ENCODE measurements around the gene WTAP.
"Not testable (repeated sequence)": the region's sequence is repeated elsewhere in the genome, so short reads cannot be mapped to it uniquely, and the experiment has no call there.

Gene WTAP

DNA sequence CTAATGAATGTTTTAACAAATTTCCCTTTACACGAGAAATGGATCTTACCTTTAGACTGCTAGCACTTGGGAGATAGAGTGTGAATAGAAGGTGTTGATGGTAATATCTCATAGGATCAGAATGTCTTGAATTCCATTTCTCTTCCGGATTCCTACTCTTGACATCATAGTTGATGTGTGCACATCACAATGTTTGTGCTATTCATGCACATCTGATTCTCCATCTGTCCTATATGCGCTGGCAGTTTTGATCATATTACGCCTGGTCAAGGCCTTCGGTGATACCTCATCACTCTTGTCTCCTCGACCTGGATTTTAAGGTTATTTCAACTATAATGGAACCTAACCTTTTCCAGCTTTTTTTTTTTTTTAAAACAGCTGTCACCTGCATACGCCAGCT, 17.8 kb downstream of the WTAP start:
- no peak for DNase-seq
- Mint-ChIP-seq H3K4me3 (no peak overlapping the region), H3K36me3 (ENCODE audit: low read depth) (peaks cover 82% of the 10 kb centered on the region), H3K4me1 (no peaks in the 10 kb centered on the region), H3K27me3 (ENCODE audit: low read depth, poor library complexity) (no peaks in the 10 kb centered on the region), H3K27ac (no peak overlapping the region), H3K9me3 (no peaks in the 10 kb centered on the region)
- TF ChIP-seq, protein P1, sequence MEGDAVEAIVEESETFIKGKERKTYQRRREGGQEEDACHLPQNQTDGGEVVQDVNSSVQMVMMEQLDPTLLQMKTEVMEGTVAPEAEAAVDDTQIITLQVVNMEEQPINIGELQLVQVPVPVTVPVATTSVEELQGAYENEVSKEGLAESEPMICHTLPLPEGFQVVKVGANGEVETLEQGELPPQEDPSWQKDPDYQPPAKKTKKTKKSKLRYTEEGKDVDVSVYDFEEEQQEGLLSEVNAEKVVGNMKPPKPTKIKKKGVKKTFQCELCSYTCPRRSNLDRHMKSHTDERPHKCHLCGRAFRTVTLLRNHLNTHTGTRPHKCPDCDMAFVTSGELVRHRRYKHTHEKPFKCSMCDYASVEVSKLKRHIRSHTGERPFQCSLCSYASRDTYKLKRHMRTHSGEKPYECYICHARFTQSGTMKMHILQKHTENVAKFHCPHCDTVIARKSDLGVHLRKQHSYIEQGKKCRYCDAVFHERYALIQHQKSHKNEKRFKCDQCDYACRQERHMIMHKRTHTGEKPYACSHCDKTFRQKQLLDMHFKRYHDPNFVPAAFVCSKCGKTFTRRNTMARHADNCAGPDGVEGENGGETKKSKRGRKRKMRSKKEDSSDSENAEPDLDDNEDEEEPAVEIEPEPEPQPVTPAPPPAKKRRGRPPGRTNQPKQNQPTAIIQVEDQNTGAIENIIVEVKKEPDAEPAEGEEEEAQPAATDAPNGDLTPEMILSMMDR (IDR thresholded peaks at IDR 0.05) = no peak

DNA sequence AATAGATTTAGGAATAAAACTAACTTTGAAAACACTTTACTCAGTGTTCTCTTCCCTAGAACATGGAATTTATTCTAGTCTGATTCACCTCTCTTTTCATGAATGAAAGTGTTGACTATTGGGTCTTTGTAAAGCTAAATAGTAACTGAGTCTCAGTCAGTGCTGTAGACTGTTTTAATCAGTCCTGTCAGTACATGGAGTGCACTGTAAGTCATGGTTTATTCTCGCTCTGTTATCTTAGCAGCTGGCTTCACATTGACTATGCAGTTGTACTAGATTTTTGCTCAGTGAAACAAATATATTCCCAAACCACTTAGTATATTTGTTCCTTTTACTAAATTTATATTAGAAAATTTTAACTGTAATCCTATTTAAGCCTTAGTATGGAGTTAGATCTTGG, 19.5 kb downstream of the WTAP start:
- TF ChIP-seq, protein P1 (IDR thresholded peaks at IDR 0.05) = no peak
- Mint-ChIP-seq H3K36me3 (ENCODE audit: low read depth) (peaks cover 74% of the 10 kb centered on the region), H3K27ac (no peak overlapping the region), H3K4me3 (no peak overlapping the region), H3K27me3 (ENCODE audit: low read depth, poor library complexity) (no peaks in the 10 kb centered on the region), H3K4me1 (no peaks in the 10 kb centered on the region), H3K9me3 (no peaks in the 10 kb centered on the region)
- DNase-seq = no peak

DNA sequence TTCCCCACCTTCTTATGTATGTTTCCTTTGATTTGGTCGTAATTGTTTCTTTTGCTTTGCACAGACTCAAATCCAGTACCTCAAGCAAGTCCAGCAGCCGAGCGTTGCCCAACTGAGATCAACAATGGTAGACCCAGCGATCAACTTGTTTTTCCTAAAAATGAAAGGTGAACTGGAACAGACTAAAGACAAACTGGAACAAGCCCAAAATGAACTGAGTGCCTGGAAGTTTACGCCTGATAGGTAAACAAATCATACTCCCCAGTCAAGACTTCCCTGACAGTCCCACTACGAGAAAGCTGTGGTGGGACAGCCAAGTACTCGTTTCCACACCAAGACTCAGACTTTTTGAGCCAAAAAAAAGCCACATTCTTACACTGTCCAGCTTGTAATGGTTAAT, 20.8 kb downstream of the WTAP start:
- DNase-seq; H3K4me1 Mint-ChIP-seq; H3K4me3 Mint-ChIP-seq; H3K9me3 Mint-ChIP-seq; H3K27me3 Mint-ChIP-seq (ENCODE audit: low read depth, poor library complexity): not testable (repeated sequence)
- Mint-ChIP-seq H3K36me3 (ENCODE audit: low read depth) (peaks cover 74% of the 10 kb centered on the region), H3K27ac (peak overlapping the region; percentile 45)

DNA sequence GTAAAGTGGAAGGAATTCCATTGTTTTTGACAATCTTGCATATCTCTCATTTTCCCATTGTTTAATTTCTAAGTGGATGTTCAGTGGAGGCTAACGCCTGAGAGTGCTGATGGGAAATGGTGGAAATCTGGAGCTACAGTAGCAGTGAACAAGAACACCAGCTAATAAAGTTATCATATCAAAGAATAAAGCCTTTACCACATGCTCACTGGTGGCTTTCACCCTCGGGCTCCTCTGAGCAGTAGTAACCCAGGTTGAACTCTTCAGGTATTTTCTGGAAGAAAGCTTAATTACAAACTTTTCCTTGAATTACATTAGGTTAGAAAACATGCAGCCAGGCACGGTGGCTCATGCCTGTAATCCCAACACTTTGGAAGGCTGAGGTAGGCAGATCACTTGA, 24.1 kb downstream of the WTAP start:
- Mint-ChIP-seq H3K4me3 (no peak overlapping the region), H3K36me3 (ENCODE audit: low read depth) (peaks cover 72% of the 10 kb centered on the region), H3K9me3 (no peaks in the 10 kb centered on the region), H3K27me3 (ENCODE audit: low read depth, poor library complexity) (no peaks in the 10 kb centered on the region), H3K27ac (no peak overlapping the region), H3K4me1 (peaks cover 5% of the 10 kb centered on the region)
- no peak for DNase-seq
- TF ChIP-seq, protein P1 (IDR thresholded peaks at IDR 0.05) = no peak

DNA sequence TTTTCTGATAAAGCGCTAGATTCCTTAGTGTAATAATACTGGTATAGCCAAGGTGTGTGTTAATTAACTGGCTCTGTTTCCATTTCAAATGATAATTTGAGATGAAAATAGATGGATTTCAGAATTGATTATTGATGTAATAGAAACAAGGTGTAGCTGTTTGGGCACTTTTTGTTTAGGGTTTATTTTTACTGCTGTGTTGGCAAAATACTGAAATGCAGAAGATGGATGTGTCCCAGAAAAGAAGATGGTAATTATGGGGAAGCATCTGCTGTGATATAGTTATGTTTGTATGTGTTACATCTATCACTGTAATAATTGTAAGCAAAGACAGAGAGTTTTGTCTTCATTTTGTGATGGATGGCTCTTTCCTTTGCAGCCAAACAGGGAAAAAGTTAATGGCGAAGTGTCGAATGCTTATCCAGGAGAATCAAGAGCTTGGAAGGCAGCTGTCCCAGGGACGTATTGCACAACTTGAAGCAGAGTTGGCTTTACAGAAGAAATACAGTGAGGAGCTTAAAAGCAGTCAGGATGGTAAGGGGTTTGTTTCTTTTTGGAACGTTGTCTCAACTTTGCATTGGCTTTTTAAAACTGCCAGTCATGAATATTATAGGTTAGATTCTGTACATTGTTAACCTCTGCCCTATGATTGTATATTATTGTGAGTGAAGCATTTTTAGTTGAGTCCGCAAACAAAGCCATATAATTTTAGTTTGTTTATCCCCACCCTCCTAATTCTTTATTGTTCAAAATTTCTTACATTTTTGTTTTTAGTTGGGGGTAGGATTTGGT, 26.0 kb downstream of the WTAP start:
- H3K27me3 Mint-ChIP-seq (ENCODE audit: low read depth, poor library complexity) = peaks cover 3% of the 10 kb centered on the region

DNA sequence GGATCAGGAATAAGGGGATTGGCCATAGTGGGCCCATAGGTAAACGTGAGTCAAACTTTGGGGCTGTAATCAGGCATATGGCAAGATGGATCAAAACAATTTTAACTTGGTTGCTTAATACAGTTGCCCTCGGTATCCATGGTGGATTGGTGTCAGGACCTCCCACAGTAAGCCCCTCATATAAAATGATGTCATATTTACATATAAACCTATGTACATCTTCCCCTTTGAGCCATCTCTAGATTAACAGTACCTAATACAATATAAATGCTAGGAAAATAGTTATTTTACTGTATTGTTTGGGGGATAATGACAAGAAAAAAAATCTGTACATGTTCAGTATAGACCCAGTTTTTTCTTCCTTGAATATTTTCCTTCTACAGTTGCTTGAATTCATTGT, 27.1 kb downstream of the WTAP start:
- Mint-ChIP-seq H3K4me3 (no peak overlapping the region), H3K36me3 (ENCODE audit: low read depth) (peaks cover 72% of the 10 kb centered on the region), H3K4me1 (peaks cover 5% of the 10 kb centered on the region), H3K9me3 (no peaks in the 10 kb centered on the region), H3K27me3 (ENCODE audit: low read depth, poor library complexity) (peaks cover 4% of the 10 kb centered on the region), H3K27ac (no peak overlapping the region)
- TF ChIP-seq, protein P1 (IDR thresholded peaks at IDR 0.05) = no peak
- DNase-seq = no peak

More for the DNA sequence above, 26.0 kb downstream of the WTAP start:
- TF ChIP-seq, protein P1 (IDR thresholded peaks at IDR 0.05) = no peak
- peak overlapping the region; percentile 69 for H3K27ac Mint-ChIP-seq
- H3K4me1 Mint-ChIP-seq = peaks cover 5% of the 10 kb centered on the region
- DNase-seq = no peak
- peaks cover 75% of the 10 kb centered on the region for H3K36me3 Mint-ChIP-seq (ENCODE audit: low read depth)
- H3K4me3 Mint-ChIP-seq = no peak overlapping the region
- H3K9me3 Mint-ChIP-seq = no peaks in the 10 kb centered on the region

Measured in nephron progenitor cell (in vitro differentiated cells).